Stomach smooth muscle (tissue), 2 donors: ENCODE measurements around the gene EYA2.

Experiments
- H3K27ac ChIP-seq: one replicate; pipeline ENCODE4 v1.7.0; 2013; ENCODE audit warnings: mild to moderate bottlenecking, low read length, inconsistent platforms
- H3K27me3 ChIP-seq, 2 donors: one replicate each; pipeline ENCODE4 v1.7.0; 2013; ENCODE audit warnings: low read length in 2 of 2; ENCODE audit not compliant: insufficient read depth in 2 of 2, control insufficient read depth in 1 of 2
- H3K36me3 ChIP-seq, 2 donors: one replicate each; pipeline ENCODE4 v1.7.0; 2013; ENCODE audit warnings: low read length in 2 of 2; ENCODE audit not compliant: control insufficient read depth in 2 of 2, insufficient read depth in 2 of 2
- H3K4me1 ChIP-seq: one replicate; pipeline ENCODE4 v1.7.0; 2013; ENCODE audit warnings: low read length; ENCODE audit not compliant: control insufficient read depth, insufficient read depth
- H3K4me3 ChIP-seq, 2 donors: one replicate each; pipeline ENCODE4 v1.7.0; 2013; ENCODE audit warnings: low read length in 2 of 2
- H3K9ac ChIP-seq, 2 donors: one replicate each; pipeline ENCODE4 v1.7.0; 2013; ENCODE audit warnings: low read length in 2 of 2, mild to moderate bottlenecking in 1 of 2
- H3K9me3 ChIP-seq, 2 donors: one replicate each; pipeline ENCODE4 v1.7.0; 2013; ENCODE audit warnings: low read length in 2 of 2; ENCODE audit not compliant: control insufficient read depth in 2 of 2
- donor health status: healthy.
- donor health status: Pancreatic carcinoma.

Gene EYA2

GRCh38 chr20:47152068-47152467, 257.4 kb downstream of the EYA2 start:
- Histone ChIP-seq H3K27ac (no peak overlapping the region), H3K36me3 (no peaks in the 10 kb centered on the region), H3K4me1 (no peaks in the 10 kb centered on the region), H3K9ac (no peak overlapping the region), H3K9me3 (peaks cover 4% of the 10 kb centered on the region in 2 donors), H3K27me3 (peaks cover 3 to 4% of the 10 kb centered on the region in 2 donors), H3K4me3 (no peak overlapping the region)

- no peak overlapping the region for H3K4me3 ChIP-seq
- no peak overlapping the region for H3K27ac ChIP-seq
- peaks cover 4% of the 10 kb centered on the region in 2 donors for H3K9me3 ChIP-seq
- H3K36me3 ChIP-seq, result no peaks in the 10 kb centered on the region
- H3K9ac ChIP-seq, result no peak overlapping the region
- H3K27me3 ChIP-seq, result peaks cover 3 to 4% of the 10 kb centered on the region in 2 donors
- no peaks in the 10 kb centered on the region for H3K4me1 ChIP-seq
These were observed 259.4 kb downstream of the EYA2 start for GRCh38 chr20:47154089-47154488.

GRCh38 chr20:47156301-47157137, 261.9 kb downstream of the EYA2 start:
- Histone ChIP-seq H3K4me3 (no peak overlapping the region), H3K27ac (no peak overlapping the region), H3K9me3 (peaks cover 4 to 7% of the 10 kb centered on the region in 2 donors), H3K4me1 (no peaks in the 10 kb centered on the region), H3K27me3 (peaks cover 3 to 4% of the 10 kb centered on the region in 2 donors), H3K36me3 (no peaks in the 10 kb centered on the region), H3K9ac (no peak overlapping the region)

- Histone ChIP-seq H3K9me3 (peaks cover 0 to 2% of the 10 kb centered on the region in 2 donors), H3K27me3 (peaks cover 4 to 5% of the 10 kb centered on the region in 2 donors), H3K4me3 (no peak overlapping the region), H3K9ac (no peak overlapping the region), H3K4me1 (no peaks in the 10 kb centered on the region), H3K36me3 (no peaks in the 10 kb centered on the region), H3K27ac (no peak overlapping the region)
These were observed 264.5 kb downstream of the EYA2 start for GRCh38 chr20:47159166-47159565.

GRCh38 chr20:47160240-47160639, 265.6 kb downstream of the EYA2 start:
- Histone ChIP-seq H3K9ac (no peak overlapping the region), H3K4me3 (no peak overlapping the region), H3K9me3 (peaks cover 0 to 2% of the 10 kb centered on the region in 2 donors), H3K4me1 (no peaks in the 10 kb centered on the region), H3K36me3 (no peaks in the 10 kb centered on the region), H3K27me3 (peaks cover 2 to 5% of the 10 kb centered on the region in 2 donors), H3K27ac (no peak overlapping the region)

- Histone ChIP-seq H3K27ac (no peak overlapping the region), H3K36me3 (no peaks in the 10 kb centered on the region), H3K27me3 (peaks cover 0 to 5% of the 10 kb centered on the region in 2 donors), H3K4me1 (no peaks in the 10 kb centered on the region), H3K9ac (no peak overlapping the region), H3K4me3 (no peak overlapping the region), H3K9me3 (peaks cover 0 to 2% of the 10 kb centered on the region in 2 donors)
These were observed 266.3 kb downstream of the EYA2 start for GRCh38 chr20:47160992-47161391.

GRCh38 chr20:47161411-47161810, 266.8 kb downstream of the EYA2 start:
- no peak overlapping the region for H3K4me3 ChIP-seq
- H3K27ac ChIP-seq, result no peak overlapping the region
- H3K36me3 ChIP-seq, result no peaks in the 10 kb centered on the region
- peaks cover 0 to 2% of the 10 kb centered on the region in 2 donors for H3K9me3 ChIP-seq
- H3K27me3 ChIP-seq, result peaks cover 0 to 5% of the 10 kb centered on the region in 2 donors
- H3K4me1 ChIP-seq, result no peaks in the 10 kb centered on the region
- H3K9ac ChIP-seq, result no peak overlapping the region

GRCh38 chr20:47164140-47164539, 269.5 kb downstream of the EYA2 start:
- Histone ChIP-seq H3K4me3 (no peak overlapping the region), H3K9ac (no peak overlapping the region), H3K4me1 (no peaks in the 10 kb centered on the region), H3K27me3 (peaks cover 3 to 5% of the 10 kb centered on the region in 2 donors), H3K27ac (no peak overlapping the region), H3K9me3 (peaks cover 0 to 2% of the 10 kb centered on the region in 2 donors), H3K36me3 (no peaks in the 10 kb centered on the region)

GRCh38 chr20:47165376-47165865, 270.8 kb downstream of the EYA2 start:
- no peaks in the 10 kb centered on the region for H3K4me1 ChIP-seq
- H3K4me3 ChIP-seq, result no peak overlapping the region
- no peak overlapping the region for H3K27ac ChIP-seq
- H3K36me3 ChIP-seq, result no peaks in the 10 kb centered on the region
- peaks cover 3 to 5% of the 10 kb centered on the region in 2 donors for H3K27me3 ChIP-seq
- peaks cover 0 to 1% of the 10 kb centered on the region in 2 donors for H3K9me3 ChIP-seq
- no peak overlapping the region for H3K9ac ChIP-seq

GRCh38 chr20:47167846-47168245, 273.2 kb downstream of the EYA2 start:
- Histone ChIP-seq H3K9ac (no peak overlapping the region), H3K36me3 (no peaks in the 10 kb centered on the region), H3K27ac (no peak overlapping the region), H3K9me3 (no peaks in the 10 kb centered on the region), H3K4me3 (no peak overlapping the region), H3K4me1 (no peaks in the 10 kb centered on the region), H3K27me3 (peaks cover 4 to 5% of the 10 kb centered on the region in 2 donors)

- H3K4me3 ChIP-seq, result no peak overlapping the region
- H3K9me3 ChIP-seq, result no peaks in the 10 kb centered on the region
- H3K36me3 ChIP-seq, result no peaks in the 10 kb centered on the region
- H3K27ac ChIP-seq, result no peak overlapping the region
- peaks cover 3 to 12% of the 10 kb centered on the region in 2 donors for H3K27me3 ChIP-seq
- H3K4me1 ChIP-seq, result no peaks in the 10 kb centered on the region
- H3K9ac ChIP-seq, result no peak overlapping the region
These were observed 277.9 kb downstream of the EYA2 start for GRCh38 chr20:47172579-47172978.
